ENCODE measurements around the gene RALGPS2.

The RALGPS2 gene

DNA sequence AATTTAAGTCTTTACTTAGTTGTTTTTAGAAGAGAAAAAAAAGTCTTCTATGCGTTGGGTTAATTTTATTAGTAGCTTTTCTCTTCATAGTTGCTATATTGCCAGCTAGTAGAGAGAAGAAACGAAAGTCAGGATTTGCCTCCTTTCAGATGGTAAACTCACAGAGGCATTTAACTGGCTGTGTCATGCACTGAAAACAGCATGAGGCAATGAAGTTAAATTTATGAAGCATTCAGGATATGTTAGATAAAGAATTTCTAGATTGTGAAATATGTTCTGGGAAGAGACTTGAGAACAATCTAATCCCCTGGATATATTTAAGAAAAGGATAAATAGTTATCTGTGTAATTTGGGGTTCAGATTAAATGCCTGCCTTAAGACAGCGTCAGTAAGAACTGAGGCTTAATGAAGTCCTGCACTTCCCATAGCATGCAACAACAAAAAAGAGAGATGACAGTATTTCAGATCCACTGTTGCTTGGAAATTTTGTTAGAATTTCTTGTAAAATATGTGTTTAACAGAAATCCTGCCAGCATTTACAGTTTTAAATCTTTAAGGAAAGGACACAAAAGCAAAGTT lies 144.2 kb downstream of the RALGPS2 start:
- no peak for DNase-seq

DNA sequence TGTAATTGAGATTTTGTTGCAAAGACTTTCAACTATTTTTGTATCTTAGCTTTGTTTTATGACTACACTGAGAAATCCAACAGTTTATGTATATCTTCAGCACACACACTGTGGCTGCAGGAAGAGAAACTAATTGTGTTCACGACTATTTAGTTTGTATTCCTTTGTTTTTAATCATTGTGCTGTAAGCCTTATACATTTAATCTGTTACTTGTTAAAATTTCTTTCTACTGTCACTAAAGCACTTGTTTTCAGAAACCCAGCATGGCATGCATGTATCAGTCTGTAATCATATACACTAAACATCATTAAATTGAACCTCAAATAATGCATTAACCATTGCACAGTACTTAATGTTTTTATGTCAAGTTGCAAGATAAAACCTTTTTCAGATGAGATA lies 145.2 kb downstream of the RALGPS2 start:
- DNase-seq = no peak

DNA sequence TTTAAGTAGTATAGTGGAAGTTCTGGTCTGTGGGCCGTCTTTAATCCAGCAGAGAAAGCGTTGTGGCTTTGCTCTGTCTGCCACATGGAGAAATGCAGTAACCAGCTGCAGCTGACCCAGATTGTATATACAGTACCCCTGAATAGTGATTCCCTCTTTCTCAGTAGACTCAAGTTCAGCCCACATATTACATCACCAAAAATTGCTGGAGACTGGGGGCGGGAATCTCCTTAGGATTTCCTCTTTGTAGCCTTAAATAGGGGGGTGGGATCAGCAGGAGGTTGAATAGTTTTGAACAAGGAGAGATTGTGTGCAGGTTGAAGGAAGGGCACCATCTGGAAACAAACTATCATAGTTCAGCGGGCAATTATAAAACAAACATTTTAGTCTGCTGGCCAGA lies 145.9 kb downstream of the RALGPS2 start, which contains the start of gene ANGPTL1:
Gene ANGPTL1 (minus strand): TSS at position 134 of the 400 bp plus-strand sequence. CDS start 5,301 bp downstream, outside the sequence.
- DNase-seq = no peak

DNA sequence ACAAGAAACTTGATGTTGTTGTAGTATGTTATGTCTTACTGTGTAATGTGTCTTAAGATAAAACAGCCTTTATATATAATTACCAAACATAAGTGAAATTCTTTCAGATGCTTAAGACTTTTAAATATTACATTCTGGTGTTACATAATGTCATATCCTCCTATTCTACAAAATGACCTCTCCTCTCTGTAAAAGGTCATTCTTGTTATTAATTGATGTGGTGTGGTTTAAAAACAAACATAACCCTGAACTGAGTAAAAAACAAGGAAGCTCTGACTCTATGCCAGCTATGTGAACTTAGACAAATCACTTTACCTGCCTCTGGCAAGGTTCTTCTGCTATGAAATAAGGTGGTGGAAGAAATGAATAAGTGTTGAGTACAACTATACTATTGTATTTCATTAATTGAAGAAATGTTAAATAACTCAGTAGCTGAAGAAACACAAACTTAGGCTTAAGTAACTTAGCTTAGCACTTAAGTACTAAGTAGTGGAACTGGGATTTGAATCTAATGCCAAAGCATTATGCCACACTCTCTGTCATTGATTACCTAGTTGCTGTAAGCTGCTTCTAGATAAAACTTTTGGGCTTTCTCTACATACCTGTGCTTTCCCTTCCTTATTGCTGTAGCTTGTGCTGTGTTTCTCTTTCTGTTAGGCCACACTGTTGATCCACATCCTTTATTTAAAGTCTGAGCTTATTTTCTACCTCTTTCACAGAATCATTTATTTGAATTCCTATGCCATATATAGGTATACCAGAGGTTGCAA lies 146.7 kb downstream of the RALGPS2 start:
- DNase-seq = no peak

DNA sequence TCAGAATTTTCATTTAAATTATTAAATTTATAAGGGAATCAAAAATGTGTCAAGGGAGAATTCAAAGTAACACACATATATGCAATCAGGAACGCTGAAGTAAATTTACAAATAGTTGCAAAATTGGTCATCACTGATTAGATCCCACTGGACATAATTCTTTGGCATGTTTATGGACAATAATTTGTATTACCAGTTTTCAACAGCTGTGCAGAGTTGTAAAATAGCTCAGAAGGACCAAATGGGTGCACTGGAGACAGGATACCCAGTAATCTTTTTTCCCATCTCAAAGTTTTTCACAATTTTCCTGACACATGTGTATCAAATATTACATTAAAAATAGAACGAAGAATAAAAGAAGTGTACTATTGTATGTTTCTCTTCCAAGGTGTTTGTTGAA lies 149.9 kb downstream of the RALGPS2 start:
- no peak for DNase-seq

DNA sequence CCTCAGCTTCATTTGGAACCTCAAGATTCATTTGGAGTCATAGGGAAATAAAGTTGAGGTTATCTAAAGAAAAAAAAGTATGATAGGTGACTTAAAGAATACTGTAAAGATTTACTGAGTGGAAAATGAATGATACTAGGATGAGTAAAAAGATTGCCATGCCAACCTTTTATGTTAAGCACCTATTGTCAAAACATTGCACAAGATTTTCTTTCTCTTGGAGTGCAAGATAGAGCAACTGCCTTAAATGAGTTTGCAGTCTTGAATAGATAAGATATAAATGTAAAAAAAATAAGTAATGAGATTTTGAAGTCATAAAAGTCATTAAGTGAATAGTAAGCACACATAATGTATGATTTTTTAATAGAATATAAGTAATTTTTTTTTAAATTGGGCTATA lies 150.9 kb downstream of the RALGPS2 start:
- peak; percentile 40 for DNase-seq

DNA sequence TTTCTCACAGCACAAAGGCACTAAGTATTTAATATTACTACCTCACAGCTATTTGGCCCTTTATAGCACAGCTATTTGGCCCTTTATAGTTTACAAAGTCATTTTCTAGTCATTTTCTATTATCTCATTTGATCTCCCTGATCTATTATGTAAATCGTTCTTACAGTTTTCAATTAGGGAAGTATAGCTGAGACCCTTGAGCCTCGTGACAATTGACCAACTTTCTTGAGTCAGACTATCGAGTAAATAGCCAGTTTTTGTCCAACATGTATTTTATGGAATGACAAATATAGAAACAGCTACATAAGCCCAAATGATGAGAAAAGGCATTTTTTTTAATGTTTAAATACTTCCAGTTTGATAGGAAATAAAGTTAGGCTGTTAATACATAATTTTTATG lies 152.9 kb downstream of the RALGPS2 start:
- peak; percentile 54 for DNase-seq

DNA sequence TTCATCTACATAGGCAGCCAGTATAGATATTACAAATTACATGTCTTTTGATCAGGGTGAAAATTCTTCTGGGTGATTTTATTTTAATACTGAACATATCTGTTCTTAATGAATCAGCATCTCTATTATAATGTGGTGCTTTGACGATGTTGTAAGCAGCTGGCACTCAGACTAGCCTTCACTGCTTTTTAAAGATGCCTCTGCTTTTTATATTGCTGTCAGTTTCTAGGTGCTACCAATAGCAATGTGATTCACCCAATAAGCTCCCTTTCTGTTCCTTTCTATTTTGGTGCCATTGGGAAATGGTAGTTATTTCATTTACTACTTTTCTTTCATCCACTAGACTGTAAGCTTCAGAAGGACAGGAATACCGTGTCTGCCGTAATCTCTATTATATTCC lies 156.9 kb downstream of the RALGPS2 start:
- DNase-seq = no peak

DNA sequence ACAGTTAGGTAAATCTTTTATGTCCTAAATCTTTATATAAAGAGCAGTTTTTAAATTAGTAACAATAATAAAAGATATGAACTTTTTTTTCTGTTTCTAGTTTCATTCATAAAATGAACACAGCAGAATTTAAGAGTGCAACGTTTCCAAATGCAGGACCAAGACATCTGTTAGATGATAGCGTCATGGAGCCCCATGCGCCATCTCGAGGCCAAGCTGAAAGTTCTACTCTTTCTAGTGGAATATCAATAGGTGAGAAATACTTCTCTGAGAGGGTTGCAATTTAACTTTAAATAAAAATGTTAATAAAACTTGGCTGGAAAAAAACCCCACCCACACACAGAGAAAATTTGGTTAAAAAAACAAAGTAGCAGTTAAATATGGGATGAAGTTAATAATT lies 160.8 kb downstream of the RALGPS2 start:
- DNase-seq = no peak

DNA sequence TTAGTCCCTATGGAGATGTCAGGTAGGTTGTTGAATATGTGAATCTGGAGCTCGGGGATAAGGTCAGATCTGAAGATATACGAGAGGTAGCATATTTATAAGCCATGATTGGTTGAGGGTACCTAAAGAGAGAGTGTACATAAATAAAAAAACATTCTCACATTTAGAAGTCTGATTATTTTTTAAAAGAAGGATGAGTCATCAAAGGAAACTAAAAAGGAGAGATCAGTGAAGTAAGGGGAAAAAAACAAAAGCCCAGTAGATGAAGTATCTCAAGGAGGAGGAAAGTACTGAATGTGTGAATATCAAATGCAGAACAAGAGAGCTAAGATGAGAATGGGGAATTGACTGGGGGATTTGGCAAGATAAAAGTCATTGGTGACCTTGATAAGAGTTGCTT lies 161.5 kb downstream of the RALGPS2 start:
- peak; percentile 10 for DNase-seq

DNA sequence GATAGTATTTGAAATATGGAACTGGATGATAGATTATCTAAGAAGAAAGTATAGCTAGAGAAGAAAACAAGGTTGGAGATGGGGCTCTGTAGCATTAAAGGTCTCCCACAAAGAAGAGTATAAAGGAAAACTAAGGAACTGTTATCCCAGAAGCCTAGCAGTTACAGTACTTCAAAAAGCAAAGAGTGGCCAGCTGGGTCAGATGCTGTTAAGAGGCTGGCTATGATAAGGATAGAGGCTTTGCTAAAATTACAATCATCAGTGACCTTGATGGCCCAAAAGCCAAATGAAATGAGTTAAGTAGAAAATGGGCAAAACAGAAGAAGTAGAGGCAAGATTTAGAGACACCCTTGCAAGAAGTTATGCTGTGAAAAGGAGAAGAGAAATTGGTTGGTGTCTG lies 170.9 kb downstream of the RALGPS2 start:
- DNase-seq = no peak

DNA sequence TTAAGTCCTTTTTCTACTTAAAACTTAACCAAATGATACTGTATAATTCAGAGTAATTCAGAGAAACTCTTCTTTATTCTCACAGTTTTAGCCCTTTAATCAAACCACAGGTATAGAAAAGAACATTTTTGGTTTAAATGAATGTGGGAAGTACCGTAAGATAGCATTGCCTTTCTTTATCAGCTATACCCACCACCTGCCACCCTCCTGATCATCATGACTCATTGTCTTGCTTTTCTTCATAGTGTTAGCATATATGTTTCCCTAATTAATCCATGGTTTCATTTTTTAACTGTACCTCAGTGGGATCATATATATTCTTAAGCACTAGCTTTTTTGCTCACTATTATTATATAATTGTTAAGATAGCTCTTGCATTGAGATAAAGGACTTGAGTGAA lies 173.4 kb downstream of the RALGPS2 start:
- DNase-seq = peak; percentile 51

DNA sequence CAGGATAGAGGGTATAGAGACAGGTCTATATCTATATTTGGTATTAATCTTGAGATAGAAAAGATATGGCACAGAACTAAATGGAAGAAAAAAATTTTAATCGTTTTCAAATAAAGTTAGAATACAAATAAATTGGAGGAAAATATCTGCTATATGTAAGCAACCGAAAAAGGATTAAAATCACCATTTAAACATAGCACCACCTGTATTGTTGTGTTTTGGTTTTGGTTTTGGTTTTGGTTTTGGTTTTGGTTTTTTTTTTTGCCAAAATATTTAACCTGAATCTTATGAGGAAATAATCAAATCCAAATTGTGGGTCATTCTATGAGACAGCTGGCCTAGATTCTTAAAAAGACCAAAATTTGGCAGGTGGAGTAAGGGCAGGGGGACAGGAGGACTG lies 174.4 kb downstream of the RALGPS2 start:
- DNase-seq = no peak

DNA sequence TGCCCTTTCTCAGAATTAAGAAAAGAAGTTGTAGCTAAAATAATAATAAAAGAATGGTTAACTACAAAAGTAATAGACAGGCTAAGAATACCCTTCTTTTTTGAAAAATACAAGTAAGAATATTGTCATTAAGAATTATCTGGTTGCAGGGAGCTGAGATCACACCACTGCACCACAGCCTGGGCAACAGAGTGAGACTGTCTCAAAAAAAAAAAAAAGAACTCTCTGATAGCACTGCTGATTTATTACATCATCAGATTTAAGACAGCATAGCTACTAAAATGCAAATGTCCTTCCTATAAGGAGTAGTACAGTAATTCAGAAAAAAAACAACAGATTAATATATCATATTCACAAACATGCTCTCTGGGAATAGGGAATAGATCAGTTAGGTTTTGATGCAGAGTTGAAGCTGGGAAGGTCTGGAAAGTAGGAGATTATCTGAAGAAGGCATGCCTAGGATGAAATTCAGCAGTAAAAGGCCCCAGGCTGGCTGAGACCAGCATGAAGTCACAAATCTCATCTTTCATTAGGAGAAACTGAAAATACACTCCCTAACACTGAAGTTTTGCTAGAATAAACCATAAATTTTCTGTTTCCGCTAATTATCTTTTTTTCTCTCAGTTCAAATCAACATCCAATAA lies 176.6 kb downstream of the RALGPS2 start:
- DNase-seq = no peak

DNA sequence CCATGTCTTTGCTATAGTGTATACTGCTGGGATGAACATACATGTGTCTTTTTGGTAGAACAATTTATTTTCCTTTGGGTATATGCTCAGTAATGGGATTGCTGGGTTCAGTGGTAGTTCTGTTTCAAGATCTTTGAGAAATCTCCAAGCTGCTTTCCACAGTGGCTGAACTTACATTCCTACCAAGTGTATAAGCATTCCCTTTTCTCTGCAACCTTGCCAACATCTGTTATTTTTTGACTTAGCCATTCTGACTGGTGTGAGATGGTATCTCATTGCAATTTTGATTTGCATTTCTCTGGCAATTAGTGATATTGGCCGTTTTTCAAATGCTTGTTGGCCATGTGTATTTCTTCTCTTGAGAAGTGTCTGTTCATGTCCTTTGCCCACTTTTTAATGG lies 183.3 kb downstream of the RALGPS2 start:
- DNase-seq = no peak

DNA sequence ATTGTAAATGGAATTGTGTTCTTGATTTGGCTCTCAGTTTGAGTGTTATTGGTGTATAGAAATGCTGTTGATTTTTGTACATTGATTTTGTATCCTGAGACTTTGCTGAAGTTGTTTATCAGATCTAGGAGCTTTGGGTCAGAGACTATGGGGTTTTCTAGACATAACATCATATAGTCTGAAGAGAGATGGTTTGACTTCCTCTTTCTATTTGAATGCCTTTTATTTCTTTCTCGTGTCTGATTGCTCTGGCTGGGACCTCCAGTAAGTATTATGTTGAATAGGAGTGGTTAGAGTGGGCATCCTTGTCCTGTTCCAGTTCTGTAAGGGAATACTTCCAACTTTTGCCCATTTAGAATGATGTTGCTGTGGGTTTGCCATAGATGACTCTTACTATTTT lies 185.0 kb downstream of the RALGPS2 start:
- peak; percentile 18 for DNase-seq

DNA sequence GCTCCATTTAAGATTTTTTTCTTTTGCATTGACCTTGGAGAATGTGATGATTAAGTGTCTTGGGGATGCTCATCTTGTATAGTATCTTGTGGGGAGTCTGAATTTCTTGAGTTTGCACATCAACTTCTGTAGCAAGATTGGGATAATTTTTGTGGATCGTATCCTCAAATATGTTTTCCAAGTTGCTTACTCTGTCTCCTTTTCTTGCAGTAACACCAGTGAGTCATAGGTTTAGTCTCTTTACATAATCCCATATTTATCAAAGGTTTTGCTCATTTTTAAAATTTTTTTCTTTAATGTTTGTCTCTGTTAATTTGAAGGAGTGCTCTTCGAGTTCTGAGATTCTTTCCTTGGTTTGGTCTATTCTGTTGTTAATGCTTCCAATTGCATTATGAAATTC lies 187.6 kb downstream of the RALGPS2 start:
- DNase-seq = no peak

DNA sequence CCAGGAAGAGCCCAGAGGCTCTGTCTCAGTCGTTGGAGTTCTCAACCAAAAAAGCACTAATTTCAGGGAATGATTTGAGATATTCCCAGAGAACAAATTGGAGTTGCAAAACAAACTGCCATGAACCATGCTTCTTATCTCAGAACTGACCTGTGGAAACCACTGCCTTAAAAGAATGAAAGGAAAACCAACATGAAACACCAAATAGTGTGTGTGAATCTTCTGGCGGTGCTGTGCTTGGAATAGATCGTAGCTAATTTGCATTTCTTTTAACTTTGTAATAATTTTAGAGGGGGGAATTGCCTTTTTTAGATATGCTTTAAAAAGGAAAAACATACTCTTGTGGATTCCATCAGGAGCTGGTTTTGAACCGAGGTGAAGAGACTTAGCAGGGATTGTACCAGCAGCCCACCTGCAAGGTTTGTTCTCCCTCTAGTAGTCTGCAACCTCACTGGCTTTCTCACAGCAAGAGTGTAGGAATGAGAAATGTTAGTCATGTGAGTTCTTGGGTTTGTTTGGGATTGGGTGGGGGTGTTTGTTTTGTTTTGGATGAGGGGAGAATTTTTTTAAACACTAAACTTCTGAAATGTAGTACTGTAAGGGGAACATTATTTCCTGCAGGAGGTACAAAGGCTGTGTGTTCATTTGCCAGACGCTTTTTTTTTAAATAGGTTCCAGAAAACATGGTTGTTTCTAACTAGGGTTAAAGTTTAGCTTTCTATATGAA lies 191.6 kb downstream of the RALGPS2 start:
- no peak for DNase-seq

DNA sequence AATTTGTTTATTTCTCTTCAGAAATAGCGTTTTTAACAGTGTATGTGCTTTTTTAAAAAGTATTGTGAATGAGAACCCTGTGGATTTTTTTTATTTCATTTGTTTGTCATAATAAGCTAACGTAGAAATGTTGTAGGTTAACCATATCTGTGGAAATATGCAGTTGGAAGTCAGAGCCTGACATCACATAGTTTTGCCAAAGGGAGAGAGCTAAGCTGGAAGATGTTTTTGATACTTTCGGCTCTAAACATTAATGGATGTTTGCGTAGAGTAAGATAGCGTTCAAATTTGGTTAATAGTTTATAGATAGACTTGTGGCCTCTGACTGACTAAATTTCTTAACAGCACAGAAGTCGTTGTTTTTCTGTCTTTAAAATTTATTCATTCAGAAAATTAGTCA lies 193.3 kb downstream of the RALGPS2 start:
- no peak for DNase-seq

DNA sequence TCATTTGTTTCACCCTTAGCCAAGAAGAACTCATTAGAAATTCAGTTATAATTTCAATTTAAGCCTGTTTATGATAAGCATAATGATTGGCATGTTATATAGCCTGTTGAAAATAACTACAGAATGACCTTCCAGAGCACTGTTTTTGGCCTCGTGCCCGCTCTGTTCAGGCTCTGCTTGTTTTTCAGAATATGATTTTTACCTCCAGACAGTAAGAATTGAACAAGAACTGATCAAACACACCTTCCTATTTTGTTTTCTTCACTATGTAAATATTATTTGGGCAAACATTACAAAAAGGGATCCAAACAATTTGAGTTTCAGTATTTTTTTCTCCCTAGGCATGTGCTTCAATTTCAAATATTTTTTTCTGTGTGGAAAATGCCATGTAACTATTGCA lies 193.9 kb downstream of the RALGPS2 start:
- DNase-seq = no peak

DNA sequence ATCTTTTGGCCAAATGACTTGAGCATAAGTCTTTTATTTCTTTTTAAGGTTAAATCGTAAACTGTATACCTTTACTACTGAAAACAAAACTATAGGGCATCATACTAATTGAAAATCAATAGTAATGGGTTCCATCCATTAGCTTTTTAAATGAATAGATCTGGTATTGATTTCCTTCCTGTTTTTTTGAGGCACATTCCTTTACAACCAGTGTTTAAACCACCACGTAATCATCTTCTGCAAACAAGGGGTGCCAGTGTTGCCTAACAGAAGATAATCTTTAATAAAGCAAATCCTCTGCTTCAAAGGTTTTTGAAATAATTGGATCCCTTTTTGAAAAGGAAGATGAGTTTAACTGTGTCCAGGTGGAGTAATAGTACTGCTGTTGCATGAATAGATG lies 194.5 kb downstream of the RALGPS2 start:
- no peak for DNase-seq

DNA sequence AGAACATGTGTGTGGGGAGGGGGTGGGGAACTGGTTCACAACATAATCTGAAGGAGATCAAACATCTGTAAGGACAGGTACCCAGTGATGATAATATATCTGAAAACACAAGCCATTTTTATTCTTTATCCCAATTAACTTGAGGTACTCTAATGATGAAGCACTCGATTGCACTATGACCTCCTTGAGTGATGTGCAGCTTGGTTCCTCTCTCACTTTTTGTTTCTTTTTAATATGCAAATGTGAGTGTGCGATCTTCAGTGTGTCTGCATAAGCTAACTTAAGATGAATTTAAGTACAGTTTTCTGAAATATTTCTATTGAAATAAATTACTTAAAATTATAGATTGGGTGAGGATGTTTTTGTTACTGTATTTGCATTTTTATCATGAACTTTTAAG lies 196.5 kb downstream of the RALGPS2 start:
- DNase-seq = no peak

DNA sequence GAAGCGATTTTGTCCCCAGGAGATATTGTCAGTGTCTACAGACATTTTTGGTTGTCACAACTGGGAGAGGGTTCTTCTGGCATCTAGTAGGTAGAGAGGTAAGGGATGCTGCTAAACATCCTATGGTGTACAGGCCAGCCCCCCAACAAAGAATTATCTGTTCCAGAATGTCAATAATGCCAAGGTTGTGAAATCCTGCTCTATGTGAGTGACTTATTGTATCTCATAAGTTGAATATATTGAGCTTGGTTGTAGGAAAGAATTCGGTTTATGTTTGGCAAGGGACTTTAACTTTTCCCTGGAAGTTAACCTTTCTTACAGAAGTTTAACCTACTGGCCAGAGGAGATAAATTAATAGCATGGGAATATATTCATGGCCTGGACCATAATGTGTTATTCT lies 198.5 kb downstream of the RALGPS2 start:
- no peak for DNase-seq

DNA sequence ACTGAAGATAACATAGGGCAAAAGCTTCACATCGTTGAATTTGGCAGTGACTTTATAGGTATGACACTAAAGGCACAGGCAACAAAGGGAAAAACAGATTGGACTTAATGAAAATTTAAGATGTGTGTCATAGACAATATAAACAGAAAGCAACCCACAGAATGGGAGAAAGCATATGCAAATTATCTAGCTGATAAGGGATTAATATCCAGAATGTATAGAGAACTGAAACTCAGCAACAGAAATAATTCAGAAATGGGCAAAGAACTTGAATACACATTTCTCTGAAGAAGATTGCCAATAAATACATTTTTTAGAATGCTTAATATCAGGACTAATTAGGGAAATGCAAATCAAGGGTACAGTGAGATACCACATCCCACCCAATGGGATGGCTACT lies 201.0 kb downstream of the RALGPS2 start:
- DNase-seq = no peak
